ENCODE data around the gene HS3ST2. TPM values are rescaled to one million over a fixed set of nuclear protein-coding genes. Genes with fewer than 3 reads are reported as not detected.

HS3ST2 gene
- total RNA-seq, 2 experiments from 2014 or later = not detected

DNA sequence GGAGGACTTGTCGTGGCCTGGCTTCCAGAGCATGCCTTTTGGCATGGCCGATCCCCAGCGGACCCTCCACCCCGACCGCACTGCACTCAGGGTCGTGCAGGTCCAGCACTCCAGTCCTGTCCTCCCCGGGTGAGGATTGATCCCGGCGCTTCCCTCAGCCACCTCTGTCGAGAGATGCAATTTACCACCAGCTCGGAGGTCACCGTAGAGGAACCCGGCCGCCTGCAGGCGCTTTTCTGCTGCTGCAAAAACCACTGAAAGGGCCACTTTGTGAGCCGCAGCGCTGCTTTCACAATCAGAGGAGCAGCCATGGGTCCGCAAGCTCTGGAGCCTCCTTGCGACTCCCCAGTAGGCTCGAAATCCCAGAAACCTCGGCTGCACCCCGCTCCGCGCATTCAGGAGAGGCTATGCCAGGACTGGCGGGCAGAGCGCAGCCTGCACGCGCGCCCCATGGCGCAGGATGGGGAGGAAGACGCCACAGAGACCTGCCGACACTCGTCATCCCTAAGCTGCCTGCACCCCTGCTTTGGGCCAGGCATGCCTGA, 134.2 kb downstream of the HS3ST2 start:
- Mint-ChIP-seq H3K4me3 (no peak overlapping the region), H3K4me1 (peaks cover 5% of the 10 kb centered on the region), H3K36me3 (no peaks in the 10 kb centered on the region), H3K9me3 (peaks cover 1% of the 10 kb centered on the region), H3K27me3 (peaks cover 59% of the 10 kb centered on the region), H3K27ac (no peak overlapping the region)
- no peak for DNase-seq

DNA sequence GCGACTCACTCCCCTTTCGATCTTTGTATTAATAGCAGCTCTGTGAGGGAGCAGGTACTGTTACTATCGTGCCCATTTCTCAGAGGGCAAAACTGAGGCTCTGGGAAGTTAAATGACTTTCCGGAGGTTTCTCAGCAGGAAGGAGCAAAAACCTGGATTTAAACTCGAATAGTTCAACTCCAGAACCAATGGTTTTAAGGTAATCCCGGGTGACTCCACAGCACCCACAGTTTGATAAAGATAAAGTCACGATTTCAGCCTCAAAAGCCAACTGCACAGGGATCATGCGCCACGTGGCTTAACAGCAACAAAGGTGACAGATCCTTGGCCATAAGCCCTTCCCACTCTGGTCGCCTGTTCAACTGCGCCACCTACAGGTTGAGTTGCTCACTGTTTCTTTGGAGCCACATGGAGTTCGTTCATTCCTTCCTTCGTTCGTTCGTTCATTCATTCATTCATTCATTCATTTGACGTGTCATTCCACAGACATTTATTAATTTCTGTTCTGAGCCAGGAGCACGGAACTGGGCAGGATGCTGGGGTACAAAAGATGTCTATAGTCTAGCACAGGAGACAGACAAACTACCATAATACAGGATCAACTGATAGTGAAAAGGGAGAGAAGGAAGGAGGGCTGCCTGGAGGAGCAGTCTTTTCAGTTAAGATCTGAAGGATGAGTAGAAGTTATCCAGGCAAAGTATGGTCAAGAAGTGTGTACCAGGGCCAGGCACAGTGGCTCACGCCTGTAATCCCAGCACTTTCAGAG, 134.8 kb downstream of the HS3ST2 start:
- no peaks in the 10 kb centered on the region for H3K36me3 Mint-ChIP-seq
- peaks cover 1% of the 10 kb centered on the region for H3K9me3 Mint-ChIP-seq
- H3K4me1 Mint-ChIP-seq = peaks cover 5% of the 10 kb centered on the region
- H3K27me3 Mint-ChIP-seq = peaks cover 55% of the 10 kb centered on the region
- H3K4me3 Mint-ChIP-seq = no peak overlapping the region
- DNase-seq = peak; percentile 57
- H3K27ac Mint-ChIP-seq = no peak overlapping the region

DNA sequence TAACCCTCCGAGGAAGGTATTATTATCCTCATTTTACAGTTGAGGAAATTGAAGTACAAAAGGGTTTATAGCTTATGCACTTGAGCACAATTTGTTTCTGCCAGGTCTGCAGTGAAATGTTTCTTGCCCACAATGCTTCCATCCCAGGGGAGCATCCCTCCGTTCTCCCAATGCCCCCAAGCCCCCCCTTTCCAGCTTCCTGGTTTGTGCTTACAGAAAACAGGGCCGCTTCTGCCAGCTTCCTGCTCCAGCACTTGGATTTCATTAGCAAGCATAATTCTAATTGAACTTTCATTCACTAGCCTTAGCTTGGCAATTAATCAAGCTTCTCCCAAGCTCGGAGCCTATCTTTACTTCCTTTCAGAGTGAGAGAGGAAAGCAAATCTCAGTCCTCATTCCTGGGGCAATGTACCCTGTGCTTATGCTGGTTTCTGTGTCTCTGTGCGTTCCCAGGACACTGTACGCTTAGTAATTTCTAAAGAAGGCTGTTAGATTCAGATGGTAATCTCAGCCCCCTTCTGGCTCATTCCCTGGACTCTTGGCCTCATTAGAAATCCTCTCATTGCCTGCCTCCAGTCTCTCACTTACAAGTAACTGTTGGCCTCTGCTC, 141.6 kb downstream of the HS3ST2 start:
- H3K9me3 Mint-ChIP-seq = no peaks in the 10 kb centered on the region
- peaks cover 29% of the 10 kb centered on the region for H3K27me3 Mint-ChIP-seq
- no peak overlapping the region for H3K4me3 Mint-ChIP-seq
- no peaks in the 10 kb centered on the region for H3K4me1 Mint-ChIP-seq
- no peak for DNase-seq
- no peaks in the 10 kb centered on the region for H3K36me3 Mint-ChIP-seq
- H3K27ac Mint-ChIP-seq = no peak overlapping the region

- Mint-ChIP-seq H3K9me3 (peaks cover 8% of the 10 kb centered on the region), H3K4me1 (no peaks in the 10 kb centered on the region), H3K27ac (no peak overlapping the region), H3K27me3 (peaks cover 33% of the 10 kb centered on the region), H3K4me3 (no peak overlapping the region), H3K36me3 (no peaks in the 10 kb centered on the region)
- DNase-seq = no peak
Observed at GRCh38 chr16:22961206-22961605, 147.2 kb downstream of the HS3ST2 start.

DNA sequence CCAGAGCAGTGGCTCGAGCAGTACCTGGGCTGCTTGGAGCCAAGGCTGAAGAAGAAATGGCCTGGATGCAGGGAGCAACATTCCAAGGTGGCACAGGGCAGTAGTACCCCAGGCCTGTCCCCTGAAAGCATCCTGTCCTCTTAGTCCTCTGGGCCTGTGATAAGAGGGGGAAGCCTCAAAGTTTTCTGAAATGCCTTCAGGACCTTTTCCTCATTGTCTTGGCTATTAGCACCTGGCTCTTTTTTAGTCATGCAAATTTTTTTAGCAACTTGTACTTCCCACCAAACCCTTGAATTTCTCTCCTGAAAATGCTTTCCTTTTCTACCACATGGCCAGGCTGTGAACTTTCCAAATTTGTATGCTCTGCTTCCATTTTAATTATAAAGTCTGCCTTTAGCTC, 148.9 kb downstream of the HS3ST2 start:
- H3K27me3 Mint-ChIP-seq = peaks cover 30% of the 10 kb centered on the region
- no peak overlapping the region for H3K27ac Mint-ChIP-seq
- no peak overlapping the region for H3K4me3 Mint-ChIP-seq
- no peaks in the 10 kb centered on the region for H3K36me3 Mint-ChIP-seq
- DNase-seq = no peak
- H3K4me1 Mint-ChIP-seq = no peaks in the 10 kb centered on the region
- H3K9me3 Mint-ChIP-seq = peaks cover 8% of the 10 kb centered on the region

All from activated naive CD8-positive, alpha-beta T cell treated with anti-CD3 and anti-CD28 coated beads for 36 hours (primary cell).